PC-3 (cell line): Measurements from ENCODE around the gene DGKZ.

Experiments
- CTCF ChIP-seq: fragments of 300-600 bp; sonication (generic); conservative IDR thresholded peaks from 2 replicates; pipeline ENCODE4 v1.5.1; 2017; ENCODE audit warnings: antibody characterized with exemption, low read depth, mild to moderate bottlenecking, low read length
- EZH2 ChIP-seq: fragments of 300-600 bp; sonication (generic); IDR thresholded peaks from one replicate; pipeline ENCODE4 v1.6.1; 2017; ENCODE audit warnings: antibody characterized with exemption, mild to moderate bottlenecking, low read length; ENCODE audit not compliant: unreplicated experiment
- EZH2phosphoT487 ChIP-seq: fragments of 300-600 bp; sonication (generic); IDR thresholded peaks from 2 replicates; pipeline ENCODE4 v1.6.1; 2018; ENCODE audit warnings: mild to moderate bottlenecking, antibody characterized with exemption, low read length, borderline replicate concordance

GRCh38 chr11:46380340-46381047 lies 33.2 kb downstream of the DGKZ start:
- TF ChIP-seq CTCF (no peak), EZH2phosphoT487 (no peak), EZH2 (no peak)
